Stimulated activated CD8-positive, alpha-beta memory T cell treated with anti-CD3 and anti-CD28 coated beads, Interleukin-12 subunit alpha, Interleukin-12 subunit beta, amount 100 ng/mL, for 24 hours (primary cell): ENCODE results near the gene LHPP.

Source experiments
- DNase-seq: peaks from one replicate; pipeline ENCODE4 v3.0.0-alpha.2; 2020; ENCODE audit errors: extremely low read depth

LHPP gene

GRCh38 chr10:124642088-124642710, 180.6 kb downstream of the LHPP start:
- DNase-seq, result no peak

GRCh38 chr10:124643330-124644009, 181.8 kb downstream of the LHPP start:
- no peak for DNase-seq

- no peak for DNase-seq
These were observed 182.6 kb downstream of the LHPP start for GRCh38 chr10:124644236-124644635.

GRCh38 chr10:124644771-124645415, 183.3 kb downstream of the LHPP start:
- DNase-seq, result no peak

- no peak for DNase-seq
These were observed 184.0 kb downstream of the LHPP start for GRCh38 chr10:124645467-124646095.

- no peak for DNase-seq
These were observed 185.1 kb downstream of the LHPP start for GRCh38 chr10:124646483-124647352.

- peak; percentile 32 for DNase-seq
These were observed 186.0 kb downstream of the LHPP start for GRCh38 chr10:124647421-124648130.

- DNase-seq, result no peak
These were observed 186.5 kb downstream of the LHPP start for GRCh38 chr10:124648131-124648475.

GRCh38 chr10:124648738-124649137, 187.1 kb downstream of the LHPP start:
- DNase-seq, result no peak

GRCh38 chr10:124649214-124649613, 187.6 kb downstream of the LHPP start:
- DNase-seq, result no peak

- DNase-seq, result no peak
These were observed 188.6 kb downstream of the LHPP start for GRCh38 chr10:124650263-124650662.

GRCh38 chr10:124650820-124651401, 189.3 kb downstream of the LHPP start:
- DNase-seq, result peak; percentile 31

- DNase-seq, result no peak
These were observed 189.8 kb downstream of the LHPP start for GRCh38 chr10:124651402-124651891.

- DNase-seq, result no peak
These were observed 190.6 kb downstream of the LHPP start for GRCh38 chr10:124652200-124652599.

GRCh38 chr10:124652701-124653100, 191.1 kb downstream of the LHPP start:
- no peak for DNase-seq

- no peak for DNase-seq
These were observed 191.7 kb downstream of the LHPP start for GRCh38 chr10:124653311-124653710.

GRCh38 chr10:124653811-124654651, 192.4 kb downstream of the LHPP start:
- no peak for DNase-seq

- DNase-seq, result no peak
These were observed 193.1 kb downstream of the LHPP start for GRCh38 chr10:124654686-124655085.
